Heart right ventricle (tissue), 16 donors: ENCODE measurements around the gene TMEM158. TPM values are rescaled to one million over a fixed set of nuclear protein-coding genes. Genes with fewer than 3 reads are reported as not detected.

Experiments used
- ATAC-seq, 8 donors: fragments of 200-7000 bp; cut with Tn5 transposase; one replicate each; pipeline ENCODE4 v1.9.1; 2020; ENCODE audit warnings: mild to moderate bottlenecking in 8 of 8, moderate library complexity in 8 of 8, moderate number of reproducible peaks in 1 of 8
- DNase-seq, 2 donors: peaks; one replicate each; pipeline ENCODE4 v3.0.0-alpha.2; 2020
- H3K27ac ChIP-seq, 10 donors: fragments of 200-600 bp; sonication (generic) in 2 of 10; one replicate each; pipeline versions ENCODE4 v1.5.0 to v1.8.0; 2020 to 2022; ENCODE audit warnings: mild to moderate bottlenecking in 3 of 10
- H3K27me3 ChIP-seq, 7 donors: fragments of 200-600 bp; one replicate each; pipeline ENCODE4 v1.8.0; 2021 to 2022; ENCODE audit warnings: mild to moderate bottlenecking in 2 of 7
- H3K36me3 ChIP-seq, 9 donors: fragments of 200-600 bp; sonication (generic) in 1 of 9; one replicate each; pipeline versions ENCODE4 v1.5.0 to v1.8.0; 2020 to 2022; ENCODE audit warnings: mild to moderate bottlenecking in 2 of 9
- H3K4me1 ChIP-seq, 9 donors: fragments of 200-600 bp; sonication (generic) in 1 of 9; one replicate each; pipeline versions ENCODE4 v1.5.0 to v1.8.0; 2020 to 2022; ENCODE audit warnings: mild to moderate bottlenecking in 4 of 9
- H3K4me3 ChIP-seq, 10 donors: fragments of 200-600 bp; sonication (generic) in 2 of 10; one replicate each; pipeline versions ENCODE4 v1.5.0 to v1.8.0; 2020 to 2022; ENCODE audit warnings: mild to moderate bottlenecking in 7 of 10, moderate library complexity in 2 of 10
- H3K9me3 ChIP-seq, 11 donors: fragments of 200-600 bp in 10 of 11; sonication (generic) in 2 of 11; one replicate each; pipeline versions ENCODE4 v1.5.0 to v1.8.0; 2013 to 2022; ENCODE audit warnings: mild to moderate bottlenecking in 2 of 11, control low read depth in 1 of 11, moderate library complexity in 1 of 11
- CTCF ChIP-seq, 9 donors: fragments of 200-600 bp; sonication (generic) in 2 of 9; IDR thresholded peaks; one replicate each; pipeline versions ENCODE4 v1.5.0 to v1.8.0; 2021 to 2022; ENCODE audit warnings: antibody characterized with exemption in 9 of 9, mild to moderate bottlenecking in 5 of 9, moderate library complexity in 1 of 9
- WGBS, 2 donors: extraction: QIAGEN DNeasy Blood & Tissue Kit; methylation state at CpG; one replicate each; pipeline ENCODE4 v1.1.7; 2013; ENCODE audit warnings: inconsistent platforms in 1 of 2; 5-methylcytosine and 5-hydroxymethylcytosine counted together
- intact Hi-C, 10 donors: fragments of 100-400 bp; cut with DNase I; formaldehyde crosslinking; loops; one replicate each; pipeline versions ENCODE4 v1.11.1 to v1.14.2; 2022
- polyA plus RNA-seq, 2 donors: library from polyadenylated mRNA; stranded (reverse); fragments of 200-250 nt; gene quantifications; one replicate each; pipeline ENCODE4 v1.2.3, GENCODE V29; 2013
- total RNA-seq, 10 donors: library from RNA; stranded (reverse); fragmentation: NEBNext Ultra II Directional in 3 of 10; extraction: Animal tissue kit (Norgen Biotek cat#: 25700) in 3 of 10; gene quantifications; one replicate each; pipeline versions ENCODE4 v1.2.1 to v1.2.4, GENCODE V29; 2021 to 2023
- donor health status: Arrhythmogenic right ventricular cardiomyopathy.
- donor health status: ischemic (EF 13 %, LVEDD 7.1; RV severe dilation, severe dysfunction).
- donor health status: healthy with polysubstance abuse.
- donor health status: DM: no; HTN: yes; CAD: no.
- donor health status: DM: no; HTN: no; CAD: no.
- donor health status: ischemic (EF 25% LVEDD 6.9; RV normal size, moderate dysfunction).
- donor health status: ischemic (EF 25% LVEDD 5.7; RV mildly dilated, moderate dysfunction).
- donor health status: healthy.
- donor health status: DM: yes; HTN: yes; CAD: no.
- donor health status: Ischemic cardiomyopathy.
- donor health status: ischemic (EF 35%, LVEDD 5.7; RV mildly dilated, moderate dysfunction).
- donor health status: nonischemic (EF 11% LVEDD 7.7; RV severe dilation, severe dysfunction).
- donor health status: DM: yes; HTN: yes; CAD: no.
- donor health status: PGD.
- donor health status: ischemic (EF 29% LVEDD 5.4; RV normal size, mild dysfunction).
- donor health status: nonischemic (EF 23%, LVEDD 6.1; RV moderate dilation, normal function).

The TMEM158 gene
- total and polyA plus RNA-seq, 12 donors = 0.32 to 1.0 (median 0.50) TPM

- ATAC-seq (no peak), DNase-seq (no peak)
- no peak overlapping the region for H3K27ac ChIP-seq
- no peak overlapping the region for H3K4me3 ChIP-seq
- 77 to 91% methylated on average over 6 of the region's 6 CpGs for WGBS, 2 donors
- peaks cover 0 to 7% (median 0%) of the 10 kb centered on the region in 7 donors for H3K27me3 ChIP-seq
- TF ChIP-seq CTCF (IDR thresholded peaks at IDR 0.05) = no peak
- H3K9me3 ChIP-seq = no peaks in the 10 kb centered on the region
- intact Hi-C loops = no loop called here
- peaks cover 0 to 5% (median 0%) of the 10 kb centered on the region in 9 donors for H3K4me1 ChIP-seq
- H3K36me3 ChIP-seq = no peaks in the 10 kb centered on the region
Observed at GRCh38 chr3:45180051-45180450, 46.0 kb downstream of the TMEM158 start.

- Histone ChIP-seq H3K27me3 (peaks cover 0 to 7% (median 0%) of the 10 kb centered on the region in 7 donors), H3K36me3 (no peaks in the 10 kb centered on the region), H3K9me3 (no peaks in the 10 kb centered on the region), H3K27ac (no peak overlapping the region), H3K4me3 (no peak overlapping the region), H3K4me1 (peaks cover 0 to 5% (median 0%) of the 10 kb centered on the region in 9 donors)
- DNase-seq (no peak), ATAC-seq (no peak)
- 87 to 89% methylated on average over 3 of the region's 3 CpGs for WGBS, 2 donors
- intact Hi-C loops = no loop called here
- no peak for TF ChIP-seq CTCF (IDR thresholded peaks at IDR 0.05)
Observed at GRCh38 chr3:45179163-45179562, 46.9 kb downstream of the TMEM158 start.

GRCh38 chr3:45178183-45179023 is 47.7 kb downstream of the TMEM158 start:
- Histone ChIP-seq H3K4me3 (no peak overlapping the region), H3K4me1 (peaks cover 0 to 5% (median 0%) of the 10 kb centered on the region in 9 donors), H3K9me3 (no peaks in the 10 kb centered on the region), H3K27ac (no peak overlapping the region), H3K36me3 (no peaks in the 10 kb centered on the region), H3K27me3 (peaks cover 0 to 7% (median 0%) of the 10 kb centered on the region in 7 donors)
- DNase-seq = no peak
- intact Hi-C loops = no loop called here
- 74 to 80% methylated on average over 13 of the region's 13 CpGs for WGBS, 2 donors
- ATAC-seq = peak in 1 of 8 donors; percentile 25
- TF ChIP-seq CTCF (IDR thresholded peaks at IDR 0.05) = no peak

- no peak overlapping the region for H3K27ac ChIP-seq
- DNase-seq = no peak
- TF ChIP-seq CTCF (IDR thresholded peaks at IDR 0.05) = no peak
Observed at GRCh38 chr3:45176912-45177311, 49.2 kb downstream of the TMEM158 start.

More at GRCh38 chr3:45176912-45177311, 49.2 kb downstream of the TMEM158 start:
- no peak for ATAC-seq
- no peaks in the 10 kb centered on the region for H3K4me1 ChIP-seq
- H3K4me3 ChIP-seq = no peak overlapping the region
- no peaks in the 10 kb centered on the region for H3K9me3 ChIP-seq
- 63 to 83% methylated on average over 4 of the region's 4 CpGs for WGBS, 2 donors
- H3K36me3 ChIP-seq = no peaks in the 10 kb centered on the region
- peaks cover 0 to 7% (median 0%) of the 10 kb centered on the region in 7 donors for H3K27me3 ChIP-seq
- intact Hi-C loops = no loop called here

Other genes starting within 250 kb of the TMEM158 start
- gene CLEC3B, start 200.0 kb downstream of the TMEM158 start, total RNA-seq = 10 to 100 TPM; 34.8 to 72.9 (median 54.3) TPM
- 100 to 1,000 TPM; 179 to 355 TPM for gene CLEC3B, start 200.0 kb downstream of the TMEM158 start, polyA plus RNA-seq
- 1 to 10 TPM in 1 of 10 donors, under 1 TPM in 9; 0.15 to 2.8 (median 0.23) TPM for gene CDCP1, start 79.9 kb downstream of the TMEM158 start, total RNA-seq
- gene CDCP1, start 79.9 kb downstream of the TMEM158 start, polyA plus RNA-seq = under 1 TPM; 0.37 to 0.52 TPM
- gene LARS2, start 162.3 kb upstream of the TMEM158 start, total RNA-seq = 10 to 100 TPM; 11.1 to 26.2 (median 16.6) TPM
- 1 to 10 TPM; 5.0 to 7.0 TPM for gene LARS2, start 162.3 kb upstream of the TMEM158 start, polyA plus RNA-seq